HEK293 (cell line): ENCODE measurements around the gene TEAD1.

Source experiments
- KLF10 ChIP-seq: fragments of 450-650 bp; IDR thresholded peaks from 2 replicates; pipeline ENCODE4 v1.5.1; 2018; ENCODE audit warnings: missing biosample characterization, mild to moderate bottlenecking, missing genetic modification characterization
- RBAK ChIP-seq: fragments of 450-650 bp; formaldehyde crosslinking; IDR thresholded peaks from 2 replicates; pipeline ENCODE4 v1.5.1; 2016; ENCODE audit warnings: missing biosample characterization, missing genetic modification characterization
- SP7 ChIP-seq: fragments of 450-650 bp; formaldehyde crosslinking; IDR thresholded peaks from 2 replicates; pipeline ENCODE4 v1.5.1; 2016; ENCODE audit warnings: missing biosample characterization, missing genetic modification characterization
- YY1 ChIP-seq: fragments of 450-650 bp; formaldehyde crosslinking; IDR thresholded peaks from 2 replicates; pipeline ENCODE4 v1.5.1; 2018; ENCODE audit warnings: missing biosample characterization, missing genetic modification characterization
- ZNF24 ChIP-seq: fragments of 450-650 bp; formaldehyde crosslinking; IDR thresholded peaks from 2 replicates; pipeline ENCODE4 v1.5.1; 2016; ENCODE audit warnings: missing biosample characterization, missing genetic modification characterization
- ZNF433 ChIP-seq: fragments of 450-650 bp; formaldehyde crosslinking; IDR thresholded peaks from 2 replicates; pipeline ENCODE4 v1.5.1; 2016; ENCODE audit warnings: missing biosample characterization, missing genetic modification characterization, low read depth
- ZNF747 ChIP-seq: fragments of 450-650 bp; formaldehyde crosslinking; IDR thresholded peaks from 2 replicates; pipeline ENCODE4 v1.5.1; 2016; ENCODE audit warnings: missing biosample characterization, missing genetic modification characterization
- TF ChIP-seq, protein P1 (sequence below): fragments of 450-650 bp; formaldehyde crosslinking; IDR thresholded peaks from 2 replicates; pipeline ENCODE4 v1.5.1; 2016; ENCODE audit warnings: missing biosample characterization, missing genetic modification characterization

GRCh38 chr11:12750181-12750580 lies 76.0 kb downstream of the TEAD1 start:
- TF ChIP-seq ZNF24 (tag by site-specific recombination) = no peak
- no peak for TF ChIP-seq SP7 (tag by site-specific recombination)
- TF ChIP-seq KLF10 = no peak
- TF ChIP-seq, protein P1, sequence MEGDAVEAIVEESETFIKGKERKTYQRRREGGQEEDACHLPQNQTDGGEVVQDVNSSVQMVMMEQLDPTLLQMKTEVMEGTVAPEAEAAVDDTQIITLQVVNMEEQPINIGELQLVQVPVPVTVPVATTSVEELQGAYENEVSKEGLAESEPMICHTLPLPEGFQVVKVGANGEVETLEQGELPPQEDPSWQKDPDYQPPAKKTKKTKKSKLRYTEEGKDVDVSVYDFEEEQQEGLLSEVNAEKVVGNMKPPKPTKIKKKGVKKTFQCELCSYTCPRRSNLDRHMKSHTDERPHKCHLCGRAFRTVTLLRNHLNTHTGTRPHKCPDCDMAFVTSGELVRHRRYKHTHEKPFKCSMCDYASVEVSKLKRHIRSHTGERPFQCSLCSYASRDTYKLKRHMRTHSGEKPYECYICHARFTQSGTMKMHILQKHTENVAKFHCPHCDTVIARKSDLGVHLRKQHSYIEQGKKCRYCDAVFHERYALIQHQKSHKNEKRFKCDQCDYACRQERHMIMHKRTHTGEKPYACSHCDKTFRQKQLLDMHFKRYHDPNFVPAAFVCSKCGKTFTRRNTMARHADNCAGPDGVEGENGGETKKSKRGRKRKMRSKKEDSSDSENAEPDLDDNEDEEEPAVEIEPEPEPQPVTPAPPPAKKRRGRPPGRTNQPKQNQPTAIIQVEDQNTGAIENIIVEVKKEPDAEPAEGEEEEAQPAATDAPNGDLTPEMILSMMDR (tag by site-specific recombination) = no peak
- TF ChIP-seq YY1 (tag by site-specific recombination) = no peak
- no peak for TF ChIP-seq ZNF433 (tag by site-specific recombination)
- TF ChIP-seq RBAK (tag by site-specific recombination) = no peak
- TF ChIP-seq ZNF747 (tag by site-specific recombination) = no peak
